Coronary artery (tissue), 2 donors: ENCODE results near the gene WDR11.

Experiments used
- DNase-seq: peaks from one replicate; pipeline ENCODE4 v3.0.0-alpha.2; 2017; ENCODE audit warnings: low spot score
- H3K27ac ChIP-seq, 2 donors: fragments of 200-600 bp; sonication (generic); one replicate each; pipeline ENCODE4 v1.5.1; 2016 to 2019
- H3K4me3 ChIP-seq: fragments of 200-600 bp; sonication (generic); 2 replicates; pipeline ENCODE4 v1.5.1; 2016; ENCODE audit warnings: mild to moderate bottlenecking, moderate library complexity
- CTCF ChIP-seq: fragments of 200-600 bp; sonication (generic); IDR thresholded peaks from one replicate; pipeline ENCODE4 v1.5.1; 2019; ENCODE audit warnings: antibody characterized with exemption

Gene WDR11

GRCh38 chr10:120950051-120950561, 98.9 kb downstream of the WDR11 start:
- TF ChIP-seq CTCF: no peak
- H3K4me3 ChIP-seq: peak overlapping the region; percentile 68
- no peak for DNase-seq
- no peak overlapping the region for H3K27ac ChIP-seq

- no peak for TF ChIP-seq CTCF
Observed at GRCh38 chr10:120951288-120951687, 100.1 kb downstream of the WDR11 start.

DNA sequence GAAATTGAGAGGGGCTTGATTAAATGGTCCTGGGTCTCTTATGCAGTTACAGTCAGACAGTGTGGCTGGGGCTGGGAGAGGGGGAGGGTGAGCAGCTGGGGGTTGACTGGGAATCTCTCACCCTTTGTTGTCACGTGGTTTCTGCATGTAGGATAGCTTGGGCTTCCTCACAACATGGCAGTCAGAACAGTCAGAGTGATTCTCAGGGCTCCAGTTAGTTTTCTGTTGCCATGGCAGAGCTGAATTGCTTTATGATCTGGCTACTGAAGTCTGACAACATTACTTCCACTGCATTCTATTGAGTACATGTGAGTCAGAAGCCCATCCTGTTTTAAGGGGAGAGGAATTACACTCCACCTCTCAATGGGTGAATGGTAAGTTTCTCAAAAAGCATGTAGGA, 102.7 kb downstream of the WDR11 start:
- no peak for TF ChIP-seq CTCF
- H3K27ac ChIP-seq: no peak overlapping the region
- no peak for DNase-seq
- no peak overlapping the region for H3K4me3 ChIP-seq

More at GRCh38 chr10:120951288-120951687, 100.1 kb downstream of the WDR11 start:
- Histone ChIP-seq H3K27ac (no peak overlapping the region), H3K4me3 (no peak overlapping the region)
- DNase-seq: no peak
